GDM1 (cell line): ENCODE measurements around the gene MB.
"Not testable (repeated sequence)": the region's sequence is repeated elsewhere in the genome, so short reads cannot be mapped to it uniquely, and the experiment has no call there.

Experiments
- DNase-seq: peaks from one replicate; lab custom pipeline; 2025; lab: John Stamatoyannopoulos, UW

The MB gene

GRCh38 chr22:35617137-35617755 is at the start of gene MB:
Gene MB, minus strand, starts transcription at chr22:35617329. Its CDS starts 72 bp downstream, at chr22:35617257.
- DNase-seq, result no peak

- not testable (repeated sequence) for DNase-seq
These were observed 49.6 kb upstream of the MB start for GRCh38 chr22:35666699-35667098.

- no peak for DNase-seq
These were observed 47.9 kb upstream of the MB start for GRCh38 chr22:35664955-35665587.

- no peak for DNase-seq
These were observed 46.2 kb upstream of the MB start for GRCh38 chr22:35663371-35663770.

- DNase-seq, result no peak
These were observed 45.8 kb upstream of the MB start for GRCh38 chr22:35662914-35663313.

GRCh38 chr22:35661464-35661863 is 44.3 kb upstream of the MB start:
- no peak for DNase-seq

GRCh38 chr22:35660291-35661127 is 43.4 kb upstream of the MB start:
- peak; percentile 24 for DNase-seq

GRCh38 chr22:35657571-35658312 is 40.6 kb upstream of the MB start:
- no peak for DNase-seq

- DNase-seq, result no peak
These were observed 39.2 kb upstream of the MB start for GRCh38 chr22:35656284-35656752.

GRCh38 chr22:35653824-35654223 is 36.7 kb upstream of the MB start:
- DNase-seq, result no peak

- DNase-seq, result no peak
These were observed 34.0 kb upstream of the MB start for GRCh38 chr22:35651085-35651484.

- no peak for DNase-seq
These were observed 32.6 kb upstream of the MB start for GRCh38 chr22:35649636-35650250.

- no peak for DNase-seq
These were observed 32.0 kb upstream of the MB start for GRCh38 chr22:35649026-35649553.

GRCh38 chr22:35648066-35649025 is 31.2 kb upstream of the MB start, which contains the start of gene APOL6:
Gene APOL6, plus strand, starts transcription at chr22:35648446. Its CDS starts 7,980 bp downstream, at chr22:35656426.
- DNase-seq, result peak; percentile 17

- no peak for DNase-seq
These were observed 28.5 kb upstream of the MB start for GRCh38 chr22:35645646-35646045.

GRCh38 chr22:35643991-35644390 is 26.9 kb upstream of the MB start:
- DNase-seq, result no peak

- no peak for DNase-seq
These were observed 25.2 kb upstream of the MB start for GRCh38 chr22:35642305-35642741.

- DNase-seq, result no peak
These were observed 24.5 kb upstream of the MB start for GRCh38 chr22:35641494-35642120.

GRCh38 chr22:35638410-35638809 is 21.3 kb upstream of the MB start:
- no peak for DNase-seq

GRCh38 chr22:35638001-35638400 is 20.9 kb upstream of the MB start:
- DNase-seq, result no peak
